Body of pancreas (tissue), 4 donors: ENCODE results near the gene ADAMTSL3. TPM values are rescaled to one million over a fixed set of nuclear protein-coding genes. Genes with fewer than 3 reads are reported as not detected.

Source experiments
- ATAC-seq: fragments of 150-250 bp; one replicate; pipeline ENCODE4 v1.9.1; 2016
- DNase-seq, 4 donors: peaks; one replicate each; pipeline ENCODE4 v3.0.0-alpha.2; 2019
- H3K27ac ChIP-seq, 4 donors: fragments of 200-600 bp; sonication (generic); 1 replicate in 3 of 4; 2 replicates in 1 of 4; pipeline versions ENCODE4 v1.5.1 to v1.6.1; 2016 to 2019; ENCODE audit warnings: mild to moderate bottlenecking in 1 of 4, mixed read lengths in 1 of 4, moderate library complexity in 1 of 4
- H3K27me3 ChIP-seq, 2 donors: fragments of 200-600 bp; sonication (generic); one replicate each; pipeline ENCODE4 v1.6.0; 2016; ENCODE audit warnings: mild to moderate bottlenecking in 1 of 2
- H3K36me3 ChIP-seq, 2 donors: fragments of 200-600 bp; sonication (generic); replicated peaks in 1 of 2; 2 replicates each; pipeline ENCODE4 v1.5.1; 2016; ENCODE audit warnings: low read depth in 2 of 2; ENCODE audit not compliant: insufficient read depth in 1 of 2
- H3K4me1 ChIP-seq: fragments of 200-600 bp; sonication (generic); one replicate; pipeline ENCODE4 v1.6.0; 2016
- H3K4me3 ChIP-seq, 2 donors: fragments of 200-600 bp; sonication (generic); 1 replicate in 1 of 2; 2 replicates in 1 of 2; pipeline ENCODE4 v1.5.1; 2016 to 2019
- H3K9me3 ChIP-seq, 3 donors: fragments of 200-600 bp; sonication (generic); 1 replicate in 2 of 3; 2 replicates in 1 of 3; pipeline ENCODE4 v1.5.1; 2016
- POLR2A ChIP-seq, 3 donors: fragments of 450-650 bp; IDR thresholded peaks; one replicate each; pipeline ENCODE4 v1.6.1; 2016; ENCODE audit warnings: antibody characterized with exemption in 3 of 3, mild to moderate bottlenecking in 2 of 3
- WGBS, 2 donors: methylation state at CpG; one replicate each; pipeline ENCODE4 v1.1.5; 2017; 5-methylcytosine and 5-hydroxymethylcytosine counted together
- intact Hi-C: fragments of 100-400 bp; cut with DNase I; formaldehyde crosslinking; loops from one replicate; pipeline ENCODE4 v1.15.1; 2023
- total RNA-seq, 2 donors: library from RNA; depleted of rRNA; stranded (reverse); fragments of >200 nt; gene quantifications; one replicate each; pipeline ENCODE4 v1.1.0, GENCODE V29; 2016
- TF ChIP-seq, protein P1 (sequence below), 7 experiments: fragments of 450-650 bp in 4 of 7; fragments of 200-600 bp in 3 of 7; sonication (generic) in 3 of 7; IDR thresholded peaks; one replicate each; pipeline ENCODE4 v1.5.1; 2016 to 2019; ENCODE audit warnings: antibody characterized with exemption in 7 of 7

Gene ADAMTSL3
- total RNA-seq, 2 donors from 2014 or later = 7.8 to 10.2 TPM

DNA sequence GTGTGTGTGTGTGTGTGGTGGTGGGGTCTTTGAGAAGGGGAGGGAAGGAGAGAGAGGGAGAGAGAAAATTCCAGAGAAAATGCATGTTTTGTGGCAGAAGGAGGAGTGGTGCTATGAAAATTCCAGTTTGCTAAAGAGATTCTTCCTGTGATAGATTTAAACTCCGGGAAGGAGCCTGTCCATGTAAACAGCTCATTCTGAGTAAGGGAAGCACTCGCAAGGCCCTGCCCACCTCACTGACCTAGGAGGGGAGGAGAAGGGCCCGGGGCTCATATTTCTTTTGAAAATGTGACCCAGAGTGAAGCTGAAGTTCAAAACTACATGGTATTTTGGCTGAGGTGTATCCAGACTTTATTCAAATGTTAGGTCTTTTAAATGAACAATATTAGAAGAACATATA lies 41.3 kb downstream of the ADAMTSL3 start:
- H3K36me3 ChIP-seq = no peaks in the 10 kb centered on the region
- H3K27ac ChIP-seq = no peak overlapping the region
- 43 to 67% methylated on average over 3 of the region's 3 CpGs for whole genome bisulfite sequencing, 2 donors
- H3K27me3 ChIP-seq = no peaks in the 10 kb centered on the region
- no peaks in the 10 kb centered on the region for H3K4me1 ChIP-seq
- intact Hi-C loops = no loop called here
- TF ChIP-seq POLR2A (IDR thresholded peaks at IDR 0.05) = no peak
- TF ChIP-seq, protein P1, sequence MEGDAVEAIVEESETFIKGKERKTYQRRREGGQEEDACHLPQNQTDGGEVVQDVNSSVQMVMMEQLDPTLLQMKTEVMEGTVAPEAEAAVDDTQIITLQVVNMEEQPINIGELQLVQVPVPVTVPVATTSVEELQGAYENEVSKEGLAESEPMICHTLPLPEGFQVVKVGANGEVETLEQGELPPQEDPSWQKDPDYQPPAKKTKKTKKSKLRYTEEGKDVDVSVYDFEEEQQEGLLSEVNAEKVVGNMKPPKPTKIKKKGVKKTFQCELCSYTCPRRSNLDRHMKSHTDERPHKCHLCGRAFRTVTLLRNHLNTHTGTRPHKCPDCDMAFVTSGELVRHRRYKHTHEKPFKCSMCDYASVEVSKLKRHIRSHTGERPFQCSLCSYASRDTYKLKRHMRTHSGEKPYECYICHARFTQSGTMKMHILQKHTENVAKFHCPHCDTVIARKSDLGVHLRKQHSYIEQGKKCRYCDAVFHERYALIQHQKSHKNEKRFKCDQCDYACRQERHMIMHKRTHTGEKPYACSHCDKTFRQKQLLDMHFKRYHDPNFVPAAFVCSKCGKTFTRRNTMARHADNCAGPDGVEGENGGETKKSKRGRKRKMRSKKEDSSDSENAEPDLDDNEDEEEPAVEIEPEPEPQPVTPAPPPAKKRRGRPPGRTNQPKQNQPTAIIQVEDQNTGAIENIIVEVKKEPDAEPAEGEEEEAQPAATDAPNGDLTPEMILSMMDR (IDR thresholded peaks at IDR 0.05) = no peak
- no peak overlapping the region for H3K4me3 ChIP-seq
- ATAC-seq = no peak
- DNase-seq = no peak
- H3K9me3 ChIP-seq = no peaks in the 10 kb centered on the region

DNA sequence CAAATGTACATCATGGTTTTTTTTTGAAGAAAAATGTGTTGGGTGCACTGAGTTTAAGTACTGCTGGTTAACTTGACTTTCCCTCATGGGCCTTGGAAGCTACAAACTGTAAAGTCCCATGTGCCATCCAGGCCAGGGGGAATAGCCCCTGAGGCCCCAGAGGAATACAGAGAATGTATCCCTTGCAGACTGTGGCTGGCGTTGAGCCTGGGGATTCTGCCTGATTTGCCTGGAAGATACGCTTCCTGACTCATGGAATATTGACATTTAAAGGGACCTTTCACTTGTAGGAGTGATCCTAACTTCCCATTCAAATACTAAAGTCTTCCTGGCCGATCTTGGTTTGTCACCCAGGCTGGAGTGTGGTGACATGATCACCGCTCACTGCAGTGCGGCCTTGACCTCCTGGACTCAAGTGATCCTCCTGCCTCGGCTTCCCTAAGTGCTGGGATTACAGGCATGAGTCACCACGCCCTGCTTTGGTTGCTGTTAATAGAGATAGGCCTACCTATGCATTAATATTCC lies 42.0 kb downstream of the ADAMTSL3 start:
- intact Hi-C loops = no loop called here
- WGBS, 2 donors = 76 to 91% methylated on average over 6 to 7 of the region's 7 CpGs
- Histone ChIP-seq H3K4me1 (no peaks in the 10 kb centered on the region), H3K27ac (no peak overlapping the region), H3K36me3 (no peaks in the 10 kb centered on the region), H3K9me3 (no peaks in the 10 kb centered on the region), H3K27me3 (no peaks in the 10 kb centered on the region), H3K4me3 (no peak overlapping the region)
- DNase-seq = no peak
- ATAC-seq = no peak
- TF ChIP-seq, protein P1 (IDR thresholded peaks at IDR 0.05) = no peak
- TF ChIP-seq POLR2A (IDR thresholded peaks at IDR 0.05) = no peak

DNA sequence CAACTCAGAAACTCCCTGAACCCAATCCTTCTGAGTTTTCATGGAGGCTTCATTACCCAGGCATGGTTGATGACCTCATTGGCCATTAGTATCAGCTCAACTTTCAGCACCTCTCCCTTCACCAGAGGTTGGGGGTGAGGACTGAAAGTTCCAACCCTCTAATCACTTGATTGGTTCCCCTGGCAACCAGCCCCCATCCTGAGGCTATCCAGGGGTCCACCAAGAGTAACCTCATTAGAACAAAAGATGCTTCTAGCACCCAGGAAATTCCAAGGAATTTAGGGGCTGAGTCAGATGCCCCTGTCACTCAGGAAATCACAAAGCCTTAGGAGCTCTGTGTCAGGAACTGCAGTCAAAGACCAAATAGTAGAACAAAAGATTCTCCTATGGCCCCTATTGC lies 43.8 kb downstream of the ADAMTSL3 start:
- Histone ChIP-seq H3K36me3 (no peaks in the 10 kb centered on the region), H3K4me3 (no peak overlapping the region), H3K27ac (no peak overlapping the region), H3K9me3 (no peaks in the 10 kb centered on the region), H3K27me3 (no peaks in the 10 kb centered on the region), H3K4me1 (no peaks in the 10 kb centered on the region)
- DNase-seq = no peak
- no peak for ATAC-seq
- intact Hi-C loops = no loop called here
- TF ChIP-seq, protein P1 (IDR thresholded peaks at IDR 0.05) = no peak
- no peak for TF ChIP-seq POLR2A (IDR thresholded peaks at IDR 0.05)

GRCh38 chr15:83698294-83698693 lies 44.4 kb downstream of the ADAMTSL3 start:
- intact Hi-C loops = no loop called here
- no peaks in the 10 kb centered on the region for H3K4me1 ChIP-seq
- H3K9me3 ChIP-seq = no peaks in the 10 kb centered on the region
- ATAC-seq (peak; percentile 40), DNase-seq (peak; percentile 31 to 48 (median 38))
- TF ChIP-seq, protein P1 (IDR thresholded peaks at IDR 0.05) = no peak
- WGBS, 2 donors = 80 to 95% methylated on average over 3 of the region's 3 CpGs
- H3K36me3 ChIP-seq = no peaks in the 10 kb centered on the region
- no peaks in the 10 kb centered on the region for H3K27me3 ChIP-seq
- no peak overlapping the region for H3K27ac ChIP-seq
- no peak overlapping the region for H3K4me3 ChIP-seq

DNA sequence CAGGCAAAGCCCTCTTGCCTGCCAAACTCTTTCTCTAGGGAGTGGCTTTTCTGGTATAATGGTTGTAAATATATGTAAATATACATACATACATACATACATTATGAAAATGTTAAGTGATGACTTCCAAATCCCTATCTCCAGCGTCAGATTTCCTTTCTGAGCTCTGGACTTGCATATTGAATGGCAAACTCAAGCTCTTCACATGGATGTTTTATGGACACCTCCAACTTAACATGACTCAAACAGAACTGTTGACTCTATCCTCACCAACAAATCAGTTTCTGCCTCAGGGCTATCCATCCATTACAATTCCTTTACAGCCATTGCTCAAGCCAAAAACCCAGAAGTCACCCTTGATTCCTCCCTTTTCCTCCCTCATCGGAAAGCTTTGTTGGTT lies 45.1 kb downstream of the ADAMTSL3 start:
- Histone ChIP-seq H3K4me3 (no peak overlapping the region), H3K27me3 (no peaks in the 10 kb centered on the region), H3K4me1 (no peaks in the 10 kb centered on the region), H3K9me3 (no peaks in the 10 kb centered on the region), H3K27ac (no peak overlapping the region), H3K36me3 (no peaks in the 10 kb centered on the region)
- ATAC-seq (no peak), DNase-seq (no peak)
- 37 to 60% methylated on average over 2 of the region's 2 CpGs for WGBS, 2 donors
- intact Hi-C loops = no loop called here
- TF ChIP-seq, protein P1 (IDR thresholded peaks at IDR 0.05) = no peak
